DMS79 (cell line): ENCODE measurements around the gene RHBDD1.

ENCODE experiments used
- DNase-seq: peaks from one replicate; lab custom pipeline; 2025; lab: John Stamatoyannopoulos, UW

Gene RHBDD1

GRCh38 chr2:226845386-226846116 is 9.7 kb downstream of the RHBDD1 start:
- no peak for DNase-seq

GRCh38 chr2:226847090-226847489 is 11.2 kb downstream of the RHBDD1 start:
- no peak for DNase-seq

- DNase-seq: no peak
Observed at GRCh38 chr2:226847511-226847910, 11.7 kb downstream of the RHBDD1 start.

GRCh38 chr2:226849349-226849748 is 13.5 kb downstream of the RHBDD1 start:
- DNase-seq: no peak

DNA sequence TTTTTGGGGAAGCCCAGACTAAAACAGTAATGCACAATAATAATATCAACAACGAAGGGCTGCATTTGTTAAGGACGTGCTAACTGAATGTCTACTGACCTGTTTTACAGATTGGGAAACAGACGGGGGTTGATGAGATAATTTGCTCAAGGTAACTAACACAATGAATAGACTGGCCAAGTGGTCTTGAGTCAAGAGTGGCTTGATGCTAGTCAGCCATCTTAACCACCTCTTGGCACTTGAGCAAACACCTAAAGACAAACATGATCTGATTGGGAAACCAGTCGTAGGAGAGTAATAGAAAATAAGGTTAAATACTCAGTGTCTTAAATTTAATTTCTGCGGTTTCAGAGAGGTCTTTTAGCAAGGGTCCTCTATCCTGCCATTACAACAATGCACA is 14.2 kb downstream of the RHBDD1 start:
- DNase-seq: no peak

- no peak for DNase-seq
Observed at GRCh38 chr2:226855787-226856186, 19.9 kb downstream of the RHBDD1 start.

DNA sequence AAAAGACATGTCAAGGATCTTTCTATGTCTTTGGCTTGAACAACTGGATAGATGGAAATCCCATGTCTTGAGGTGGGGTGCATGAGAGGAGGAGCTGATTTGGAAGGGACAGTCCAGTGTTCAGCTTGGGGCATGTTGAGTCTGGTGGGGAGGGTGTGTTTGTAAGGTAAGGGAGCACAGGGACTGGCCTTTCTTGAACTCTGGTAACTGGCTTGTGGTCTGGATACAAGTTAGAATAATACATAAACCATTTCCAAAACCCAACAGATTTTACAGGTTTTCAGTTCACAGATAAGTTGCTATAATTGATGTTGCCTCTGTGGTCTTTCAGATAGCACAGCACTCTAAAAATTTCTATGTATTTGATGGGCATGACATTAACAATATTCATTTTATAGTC is 24.2 kb downstream of the RHBDD1 start:
- DNase-seq: no peak

DNA sequence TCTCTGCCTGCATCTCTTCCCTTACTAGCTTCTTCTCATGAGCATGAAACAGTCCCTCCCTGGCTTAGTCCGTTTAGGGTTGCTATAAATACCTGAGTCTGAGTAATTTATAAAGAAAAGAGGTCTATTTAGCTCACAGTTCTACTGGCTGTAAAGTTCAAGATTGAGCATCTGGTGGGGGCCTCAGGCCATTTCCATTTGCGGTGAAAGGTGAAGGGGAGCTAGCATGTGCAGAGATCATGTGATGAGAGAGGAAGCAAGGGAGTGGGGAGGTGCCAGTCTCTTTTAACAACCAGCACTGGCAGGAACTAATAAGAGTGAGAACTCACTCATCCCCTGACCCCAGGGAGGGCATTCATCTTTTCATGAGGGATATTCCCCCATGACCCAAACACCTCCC is 26.8 kb downstream of the RHBDD1 start:
- DNase-seq: no peak

- no peak for DNase-seq
Observed at GRCh38 chr2:226865273-226865672, 29.4 kb downstream of the RHBDD1 start.

DNA sequence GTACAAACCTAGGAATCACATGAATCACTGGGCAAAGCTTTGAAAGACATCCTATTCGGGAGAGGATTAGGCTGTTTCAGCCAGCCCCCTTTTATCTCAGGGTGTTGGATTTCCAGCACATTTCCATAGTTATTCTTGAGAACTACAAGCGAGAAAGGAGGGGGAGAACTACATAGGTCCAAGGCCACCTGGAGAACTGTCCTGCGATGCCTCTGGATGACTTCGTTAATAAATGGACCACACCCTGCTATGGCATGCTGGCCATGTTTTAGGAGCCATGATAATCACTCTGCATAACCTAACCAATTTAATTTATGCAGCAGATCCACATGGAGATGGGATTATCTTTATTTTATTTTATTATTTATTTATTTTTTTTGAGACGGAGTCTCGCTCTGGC is 29.9 kb downstream of the RHBDD1 start:
- DNase-seq: no peak

- DNase-seq: no peak
Observed at GRCh38 chr2:226868331-226869162, 32.7 kb downstream of the RHBDD1 start.

DNA sequence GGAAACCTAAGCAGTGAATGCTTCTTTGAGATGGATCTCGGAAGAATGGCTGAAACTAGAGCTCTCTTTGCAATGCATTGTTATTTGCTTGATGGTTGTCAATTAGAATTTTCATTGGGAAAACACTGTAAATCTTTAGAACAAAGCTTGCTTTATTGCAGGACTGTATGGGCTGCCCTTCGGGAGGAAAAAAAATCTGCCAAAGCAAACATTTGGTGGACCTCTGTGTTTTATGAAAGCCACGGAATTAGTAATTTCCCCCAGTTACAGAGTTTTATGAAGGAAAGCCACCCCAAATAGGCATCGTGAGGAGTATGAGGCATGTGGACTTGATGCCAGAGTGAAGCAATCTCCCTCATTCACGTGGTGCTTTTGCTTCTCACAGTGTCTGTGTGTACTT is 33.5 kb downstream of the RHBDD1 start:
- DNase-seq: no peak

DNA sequence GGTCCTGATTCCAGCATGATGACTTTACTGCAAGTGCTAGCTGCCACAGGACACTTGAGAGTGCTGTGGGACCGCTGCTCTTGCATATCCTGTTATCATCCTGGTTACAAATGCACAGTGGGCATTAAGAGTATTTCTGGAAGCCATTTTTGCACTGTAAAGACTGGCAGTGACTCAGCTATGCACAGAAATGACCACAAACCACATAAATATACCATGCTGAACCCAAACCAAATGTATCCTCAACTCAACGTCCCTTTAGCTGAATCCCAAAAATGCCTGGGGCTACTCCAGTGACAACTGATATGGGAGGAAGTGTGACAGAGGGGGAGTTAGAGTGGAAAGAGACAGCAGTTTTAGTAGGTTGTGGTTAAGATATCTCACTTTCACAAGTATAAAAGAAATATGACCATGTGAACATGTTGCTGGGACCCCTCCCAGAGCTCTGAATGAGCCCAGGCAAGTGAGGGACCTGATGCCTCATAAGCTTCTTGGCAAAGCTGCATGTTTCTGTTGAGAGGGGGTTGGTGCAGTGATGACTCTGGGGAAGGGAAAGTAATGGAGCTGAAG is 37.3 kb downstream of the RHBDD1 start:
- no peak for DNase-seq

DNA sequence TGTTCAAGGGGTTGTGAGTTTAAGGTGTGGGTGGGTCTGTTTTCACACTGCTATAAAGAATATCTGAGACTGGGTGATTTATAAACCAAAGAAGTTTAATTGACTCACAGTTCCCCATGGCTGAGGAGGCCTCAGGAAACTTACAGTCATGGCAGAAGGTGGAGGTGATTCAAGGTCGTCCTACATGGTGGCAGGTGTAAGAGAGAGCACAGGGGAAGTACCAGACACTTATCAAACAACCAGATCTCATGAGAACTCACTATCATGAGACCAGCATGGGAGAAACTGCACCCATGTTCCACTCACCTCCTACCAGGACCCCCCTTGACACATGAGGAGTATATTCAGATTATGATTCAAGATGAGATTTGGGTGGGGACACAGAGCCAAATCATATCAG is 38.0 kb downstream of the RHBDD1 start:
- no peak for DNase-seq

- no peak for DNase-seq
Observed at GRCh38 chr2:226874749-226875148, 38.9 kb downstream of the RHBDD1 start.

GRCh38 chr2:226875438-226876225 is 39.8 kb downstream of the RHBDD1 start:
- DNase-seq: no peak

- DNase-seq: no peak
Observed at GRCh38 chr2:226877491-226877890, 41.6 kb downstream of the RHBDD1 start.

DNA sequence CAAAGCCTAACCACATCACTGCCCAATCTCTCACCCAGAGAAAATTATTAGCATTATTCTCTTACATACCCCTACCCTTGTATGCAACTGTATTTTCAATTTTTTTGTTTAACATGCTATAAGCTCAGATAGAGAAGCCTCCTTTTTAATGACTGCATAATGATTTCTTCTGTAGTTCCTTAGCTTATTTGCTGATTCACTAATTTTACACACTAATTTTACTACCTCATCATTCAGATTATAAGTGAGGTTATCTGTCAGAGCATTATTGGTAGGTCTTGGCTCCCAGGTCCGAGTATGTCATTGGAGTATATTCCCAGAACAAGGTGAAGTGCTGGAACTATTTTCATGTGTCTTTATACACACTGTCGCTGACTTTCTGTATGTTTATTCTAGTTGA is 45.4 kb downstream of the RHBDD1 start:
- DNase-seq: no peak

GRCh38 chr2:226882606-226883005 is 46.8 kb downstream of the RHBDD1 start:
- no peak for DNase-seq

GRCh38 chr2:226883296-226883795 is 47.5 kb downstream of the RHBDD1 start:
- DNase-seq: no peak

DNA sequence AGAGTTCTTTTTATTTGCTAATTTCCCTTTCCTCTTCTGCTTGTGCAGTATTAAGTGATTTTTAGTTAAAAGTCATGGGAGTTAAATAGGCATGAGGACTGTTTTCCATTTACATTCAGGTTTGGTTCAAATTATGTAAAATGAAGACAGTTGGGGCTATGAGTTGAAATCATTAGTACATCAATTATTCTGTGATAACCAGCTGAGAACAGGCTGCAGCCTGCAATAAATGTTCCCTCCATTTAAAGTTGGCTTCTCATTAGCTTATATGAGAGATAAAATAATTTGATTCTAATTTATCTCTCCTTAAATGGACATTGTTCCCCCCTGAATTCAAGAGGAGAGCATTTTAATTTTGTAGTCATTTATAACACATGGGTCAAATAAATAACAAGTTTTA is 48.3 kb downstream of the RHBDD1 start:
- DNase-seq: no peak

GRCh38 chr2:226885769-226886435 is 50.0 kb downstream of the RHBDD1 start:
- no peak for DNase-seq
